Measurements from ENCODE around the gene PPP1R26.
"Not testable (repeated sequence)": the region's sequence is repeated elsewhere in the genome, so short reads cannot be mapped to it uniquely, and the experiment has no call there.

Gene PPP1R26

DNA sequence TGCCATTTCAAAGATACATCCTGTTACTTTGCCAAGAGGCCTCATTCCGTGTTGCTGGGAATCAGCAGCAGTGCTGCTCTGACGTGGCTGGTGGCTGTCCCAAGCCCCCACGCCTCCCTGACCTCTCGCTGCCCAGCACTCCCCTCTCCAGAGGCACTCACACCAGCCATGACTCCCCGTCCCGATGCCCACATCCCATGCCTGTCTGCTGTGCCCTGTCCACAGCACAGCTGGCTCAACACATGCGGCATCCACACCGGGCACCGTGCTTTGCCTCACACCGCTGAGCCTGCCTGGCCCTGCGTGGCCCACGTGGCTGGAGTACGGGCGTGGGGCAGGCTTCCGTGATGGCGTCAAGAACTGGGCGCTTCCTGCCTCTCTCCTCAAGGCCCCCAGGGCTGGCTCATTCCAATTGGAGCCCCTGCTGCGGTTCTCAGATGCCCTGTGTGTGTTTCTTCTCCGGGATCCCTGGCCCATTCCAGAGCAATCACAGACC is 33.8 kb downstream of the PPP1R26 start:
- Histone ChIP-seq H3K36me3 (ENCODE audit: insufficient read depth, low read length) (no peaks in the 10 kb centered on the region), H3K4me1 (ENCODE audit: insufficient read depth, low read length) (peaks cover 6% of the 10 kb centered on the region; the same call in 1 of the 2 replicates), H3K9ac (ENCODE audit: low read depth, low read length) (no peak overlapping the region), H3K9me3 (ENCODE audit: control insufficient read depth, insufficient read depth, low read length) (no peaks in the 10 kb centered on the region; the same call in 1 of the 2 replicates)

DNA sequence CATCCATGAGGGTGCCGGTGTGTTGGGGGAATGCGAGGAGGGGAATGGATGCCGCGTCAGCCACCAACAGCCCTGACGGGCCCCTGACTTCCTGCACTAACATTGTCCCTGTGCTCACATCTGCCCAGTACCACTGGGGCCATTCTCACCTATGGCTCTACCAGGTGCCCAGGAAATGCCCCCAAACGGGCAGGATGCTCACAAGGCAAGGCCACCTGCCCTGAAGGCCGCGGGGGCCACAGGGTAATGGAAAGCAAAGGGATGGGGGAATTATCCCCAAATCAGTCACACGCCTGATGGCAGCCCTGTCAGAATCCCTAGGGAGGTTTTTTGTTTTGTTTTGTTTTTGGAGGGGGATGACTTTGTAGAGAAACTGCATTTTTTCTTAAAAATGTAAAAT is 34.3 kb downstream of the PPP1R26 start:
- H3K4me1 ChIP-seq (ENCODE audit: insufficient read depth, low read length); H3K9ac ChIP-seq (ENCODE audit: low read depth, low read length); H3K9me3 ChIP-seq (ENCODE audit: control insufficient read depth, insufficient read depth, low read length); H3K36me3 ChIP-seq (ENCODE audit: insufficient read depth, low read length): not testable (repeated sequence)

- Histone ChIP-seq H3K36me3 (ENCODE audit: insufficient read depth, low read length) (no peaks in the 10 kb centered on the region), H3K9me3 (ENCODE audit: control insufficient read depth, insufficient read depth, low read length) (no peaks in the 10 kb centered on the region), H3K4me1 (ENCODE audit: insufficient read depth, low read length) (peaks cover 6% of the 10 kb centered on the region; the same call in 1 of the 2 replicates), H3K9ac (ENCODE audit: low read depth, low read length) (no peak overlapping the region)
Observed at GRCh38 chr9:135514342-135515082, 34.9 kb downstream of the PPP1R26 start.

DNA sequence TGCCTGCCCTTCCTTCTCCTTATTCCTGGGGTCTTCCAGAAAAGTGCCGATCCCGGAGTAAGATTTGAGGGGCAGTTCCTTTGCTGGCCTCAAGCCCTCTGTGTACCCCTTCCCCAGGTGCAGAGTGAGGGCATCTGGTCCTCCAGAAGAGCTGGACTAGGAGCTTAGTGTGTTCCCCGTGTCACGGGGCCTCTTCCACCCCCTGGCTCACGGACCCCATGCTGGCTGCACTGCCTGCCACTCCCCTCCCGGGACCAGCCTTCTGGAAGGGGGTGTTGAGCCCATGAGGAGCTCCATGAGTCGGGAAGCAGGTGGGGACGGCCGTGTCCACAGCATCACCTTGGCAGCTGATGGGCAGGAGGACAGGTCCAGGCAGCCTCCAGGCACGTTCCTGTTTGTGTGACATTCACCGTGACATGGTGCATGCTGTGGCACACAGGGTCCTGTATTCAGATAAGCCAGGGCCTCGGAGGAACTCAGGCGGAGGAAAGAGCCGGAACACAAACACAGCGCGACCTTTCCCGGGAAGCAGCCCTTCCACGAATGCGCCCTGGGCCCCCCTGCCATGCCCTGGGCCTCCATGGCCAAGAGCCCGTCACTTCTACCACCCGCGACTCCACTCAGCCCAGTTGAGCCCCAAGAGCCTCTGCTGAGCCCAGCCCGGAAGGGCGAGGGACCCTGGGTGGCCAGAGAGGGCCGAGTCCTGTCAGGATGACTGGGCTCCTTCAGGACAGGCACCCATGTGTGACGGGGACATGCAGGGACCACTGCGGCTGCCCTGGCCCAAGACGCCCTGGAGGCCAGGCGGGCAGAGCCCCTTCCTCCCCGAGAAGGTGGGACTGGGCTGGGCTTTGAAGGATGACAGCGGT is 35.7 kb downstream of the PPP1R26 start:
- H3K36me3 ChIP-seq (ENCODE audit: insufficient read depth, low read length), result no peaks in the 10 kb centered on the region
- H3K9me3 ChIP-seq (ENCODE audit: control insufficient read depth, insufficient read depth, low read length), result no peaks in the 10 kb centered on the region
- no peak overlapping the region for H3K9ac ChIP-seq (ENCODE audit: low read depth, low read length)
- peaks cover 6% of the 10 kb centered on the region; the same call in 1 of the 2 replicates for H3K4me1 ChIP-seq (ENCODE audit: insufficient read depth, low read length)

DNA sequence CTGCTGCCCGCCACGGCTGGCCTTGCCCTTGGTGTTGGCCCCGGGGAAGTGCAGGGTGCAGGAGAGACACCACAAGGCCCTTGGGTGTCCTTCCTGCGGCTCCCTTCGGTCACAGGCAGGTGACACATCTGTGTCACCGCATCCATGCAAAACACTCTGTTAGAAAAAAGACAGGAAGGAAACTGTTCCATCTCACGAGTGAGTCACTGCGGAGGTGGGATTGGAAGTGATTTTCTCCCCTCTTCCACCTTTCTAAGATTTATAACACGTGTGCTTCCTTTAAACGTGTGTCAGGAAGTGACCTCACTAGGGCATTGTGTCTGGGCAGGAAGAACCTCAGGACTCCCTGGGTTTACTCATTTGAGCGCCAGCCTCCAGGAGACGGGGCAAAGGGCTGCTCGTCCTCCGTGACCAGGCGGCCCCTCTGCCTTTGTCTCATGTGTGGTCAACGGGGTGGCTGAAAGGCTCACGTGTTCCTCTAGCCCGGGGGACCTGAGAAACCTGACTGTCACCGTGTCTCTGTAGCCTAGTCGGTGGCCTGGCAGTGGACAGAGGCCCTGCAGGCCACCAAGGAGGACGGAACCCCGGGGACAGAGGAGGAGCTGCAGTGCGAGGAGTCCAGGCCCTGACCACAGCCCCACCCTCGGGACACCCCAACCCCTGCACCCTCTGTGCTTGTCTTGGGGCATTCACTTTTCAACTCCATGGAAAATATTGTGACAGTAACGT is 36.7 kb downstream of the PPP1R26 start:
- no peaks in the 10 kb centered on the region for H3K9me3 ChIP-seq (ENCODE audit: control insufficient read depth, insufficient read depth, low read length)
- no peak overlapping the region for H3K9ac ChIP-seq (ENCODE audit: low read depth, low read length)
- no peaks in the 10 kb centered on the region for H3K36me3 ChIP-seq (ENCODE audit: insufficient read depth, low read length)
- H3K4me1 ChIP-seq (ENCODE audit: insufficient read depth, low read length), result peaks cover 6% of the 10 kb centered on the region; the same call in 1 of the 2 replicates

DNA sequence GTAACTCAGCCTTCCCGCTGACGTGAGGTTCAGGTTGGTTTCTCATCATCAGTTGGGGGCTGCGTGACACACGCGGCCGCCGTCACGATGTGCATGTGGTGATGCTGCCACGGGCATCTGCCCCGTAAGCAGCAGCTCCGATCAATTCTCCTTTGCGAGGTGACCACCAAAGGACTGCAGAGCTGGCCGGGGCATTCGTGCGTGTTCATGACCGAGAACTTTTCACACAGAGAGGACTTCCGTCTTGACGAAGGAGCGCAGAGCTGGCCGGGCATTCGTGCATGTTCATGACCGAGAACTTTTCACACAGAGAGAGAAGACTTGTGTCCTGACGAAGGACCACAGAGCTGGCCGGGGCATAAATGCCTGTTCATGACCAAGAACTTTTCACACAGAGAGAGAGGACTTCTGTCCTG is 37.8 kb downstream of the PPP1R26 start:
- H3K9me3 ChIP-seq (ENCODE audit: control insufficient read depth, insufficient read depth, low read length), result no peaks in the 10 kb centered on the region
- peaks cover 9% of the 10 kb centered on the region; the same call in 1 of the 2 replicates for H3K4me1 ChIP-seq (ENCODE audit: insufficient read depth, low read length)
- no peaks in the 10 kb centered on the region for H3K36me3 ChIP-seq (ENCODE audit: insufficient read depth, low read length)
- H3K9ac ChIP-seq (ENCODE audit: low read depth, low read length), result no peak overlapping the region

- H3K9me3 ChIP-seq (ENCODE audit: control insufficient read depth, insufficient read depth, low read length), result no peaks in the 10 kb centered on the region
- no peaks in the 10 kb centered on the region for H3K36me3 ChIP-seq (ENCODE audit: insufficient read depth, low read length)
- peaks cover 6% of the 10 kb centered on the region; the same call in 1 of the 2 replicates for H3K4me1 ChIP-seq (ENCODE audit: insufficient read depth, low read length)
- H3K9ac ChIP-seq (ENCODE audit: low read depth, low read length), result no peak overlapping the region
Observed at GRCh38 chr9:135519179-135519971, 39.8 kb downstream of the PPP1R26 start.

GRCh38 chr9:135520916-135521607 is 41.5 kb downstream of the PPP1R26 start, which contains the start of gene LCN1:
Gene LCN1 (plus strand): TSS chr9:135521440. CDS start chr9:135521498, 58 bp downstream.
- no peak within 1 kb of the TSS for H3K9ac ChIP-seq (ENCODE audit: low read depth, low read length)
- H3K9me3 ChIP-seq (ENCODE audit: control insufficient read depth, insufficient read depth, low read length), result no peaks in the 10 kb centered on the region
- no peaks in the 10 kb centered on the region for H3K36me3 ChIP-seq (ENCODE audit: insufficient read depth, low read length)
- H3K4me1 ChIP-seq (ENCODE audit: insufficient read depth, low read length), result peaks cover 6% of the 10 kb centered on the region; the same call in 1 of the 2 replicates

- H3K36me3 ChIP-seq (ENCODE audit: insufficient read depth, low read length), result no peaks in the 10 kb centered on the region
- no peaks in the 10 kb centered on the region for H3K9me3 ChIP-seq (ENCODE audit: control insufficient read depth, insufficient read depth, low read length)
- H3K9ac ChIP-seq (ENCODE audit: low read depth, low read length), result no peak overlapping the region
- H3K4me1 ChIP-seq (ENCODE audit: insufficient read depth, low read length), result peaks cover 6% of the 10 kb centered on the region; the same call in 1 of the 2 replicates
Observed at GRCh38 chr9:135521608-135522095, 42.1 kb downstream of the PPP1R26 start.

DNA sequence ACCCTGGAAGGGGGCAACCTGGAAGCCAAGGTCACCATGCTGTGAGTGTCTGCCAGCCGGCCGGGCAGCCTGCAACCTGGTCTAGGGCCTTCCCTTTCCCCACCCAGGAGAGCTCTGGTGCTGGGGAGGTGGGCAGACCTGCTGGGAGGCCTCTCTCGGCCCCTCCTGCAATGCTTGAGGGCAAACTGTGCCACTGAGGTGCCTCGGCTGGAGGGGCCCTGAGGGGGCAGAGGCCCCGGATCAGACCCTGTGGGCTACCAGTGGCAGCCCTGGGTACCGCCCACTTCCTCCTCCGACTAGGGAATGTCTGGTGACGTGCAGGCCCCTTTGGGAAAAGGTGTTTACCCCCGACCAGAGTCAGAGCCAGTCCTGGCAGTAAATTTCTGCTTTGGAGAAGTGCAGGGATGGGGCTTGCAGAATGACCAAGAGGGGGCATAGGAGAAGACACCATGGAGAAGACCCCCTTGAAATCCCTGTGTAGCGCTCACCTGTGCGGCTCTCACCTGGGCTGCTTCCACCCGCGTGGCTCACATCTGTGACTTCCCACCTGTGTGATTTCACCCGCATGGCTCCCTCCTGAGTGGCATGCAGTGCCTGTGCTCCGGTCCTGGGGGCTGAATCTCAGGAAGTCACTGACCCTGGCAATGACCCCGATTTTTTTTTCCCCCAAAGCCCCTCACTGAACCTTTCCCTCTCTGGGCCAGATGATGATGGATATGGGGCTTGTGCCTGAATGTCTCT is 42.7 kb downstream of the PPP1R26 start:
- no peaks in the 10 kb centered on the region for H3K9me3 ChIP-seq (ENCODE audit: control insufficient read depth, insufficient read depth, low read length)
- H3K9ac ChIP-seq (ENCODE audit: low read depth, low read length), result no peak overlapping the region
- H3K4me1 ChIP-seq (ENCODE audit: insufficient read depth, low read length), result peaks cover 12% of the 10 kb centered on the region; the same call in 1 of the 2 replicates

GRCh38 chr9:135522931-135523330 is 43.3 kb downstream of the PPP1R26 start:
- no peaks in the 10 kb centered on the region for H3K9me3 ChIP-seq (ENCODE audit: control insufficient read depth, insufficient read depth, low read length)
- no peak overlapping the region for H3K9ac ChIP-seq (ENCODE audit: low read depth, low read length)
- H3K36me3 ChIP-seq (ENCODE audit: insufficient read depth, low read length), result no peaks in the 10 kb centered on the region
- H3K4me1 ChIP-seq (ENCODE audit: insufficient read depth, low read length), result peaks cover 12% of the 10 kb centered on the region; the same call in 1 of the 2 replicates

More for the DNA sequence above, 42.7 kb downstream of the PPP1R26 start:
- H3K36me3 ChIP-seq (ENCODE audit: insufficient read depth, low read length), result no peaks in the 10 kb centered on the region

- Histone ChIP-seq H3K9me3 (ENCODE audit: control insufficient read depth, insufficient read depth, low read length) (no peaks in the 10 kb centered on the region), H3K36me3 (ENCODE audit: insufficient read depth, low read length) (no peaks in the 10 kb centered on the region), H3K4me1 (ENCODE audit: insufficient read depth, low read length) (peaks cover 12% of the 10 kb centered on the region; the same call in 1 of the 2 replicates), H3K9ac (ENCODE audit: low read depth, low read length) (no peak overlapping the region)
Observed at GRCh38 chr9:135523521-135524129, 44.0 kb downstream of the PPP1R26 start.

Measured in ES-I3 (cell line).